Stimulated activated CD4-positive, alpha-beta T cell treated with anti-CD3 and anti-CD28 coated beads, TNF-alpha, amount 100 ng/mL, for 24 hours (primary cell): Measurements from ENCODE around the gene PAQR4.
A peak's percentile ranks its signal among the peaks of the same experiment; 100 is the strongest.

ENCODE experiments used
- DNase-seq, 3 experiments: peaks; one replicate each; pipeline ENCODE4 v3.0.0-alpha.2; 2020; ENCODE audit warnings: low read depth in 3 of 3

Gene PAQR4

DNA sequence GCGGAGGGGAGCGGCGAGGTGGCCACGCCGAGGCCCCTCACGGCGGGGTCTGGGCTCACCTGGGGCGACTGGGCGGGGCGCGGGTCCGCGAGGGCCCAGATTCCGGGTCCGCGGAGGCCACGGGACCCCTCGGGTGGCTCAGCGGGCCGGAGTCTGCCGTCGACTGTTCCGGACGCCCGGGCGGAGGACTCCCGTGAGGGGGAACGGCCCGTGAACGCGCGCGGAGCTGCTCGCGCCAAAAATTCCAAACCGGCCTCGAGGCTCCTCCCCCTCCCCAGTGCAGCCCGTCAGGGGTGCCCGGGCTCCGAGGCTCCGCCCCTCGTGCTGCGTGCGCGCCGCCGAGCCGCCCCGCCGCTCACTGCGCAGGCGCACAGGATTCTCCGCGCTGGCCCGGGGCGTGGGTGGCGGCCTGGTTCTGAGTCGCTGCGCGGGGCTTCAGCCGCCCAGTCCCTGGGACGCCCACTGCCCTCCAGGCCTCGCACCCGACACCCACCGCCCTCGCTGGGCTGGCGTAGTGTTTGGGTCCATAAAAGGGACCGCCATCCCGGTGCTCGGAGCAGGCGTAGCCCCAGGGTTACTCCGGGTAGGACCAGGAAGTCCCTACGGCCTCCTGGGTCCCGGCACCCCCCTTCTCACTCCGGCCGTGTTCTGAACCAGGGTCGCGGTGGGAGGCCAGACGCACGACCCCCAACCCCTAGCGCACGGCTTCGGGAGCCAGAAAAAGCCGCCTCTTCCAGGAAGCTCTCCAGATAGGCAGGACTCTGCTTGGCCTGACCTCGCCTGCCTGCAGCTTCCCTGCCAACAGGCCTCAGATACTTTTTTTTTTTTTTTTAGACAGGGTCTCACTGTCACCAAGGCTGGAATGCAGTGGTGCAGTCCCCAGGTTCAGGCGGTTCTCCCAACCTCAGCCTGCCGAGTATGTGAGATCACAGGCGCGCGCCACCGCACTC lies 11.4 kb downstream of the PAQR4 start, which contains the start of gene PKMYT1:
Gene PKMYT1, minus strand, starts transcription at position 220 of the 950 bp plus-strand sequence. CDS start 789 bp downstream, outside the sequence.
- peak; percentile 89 to 95 (median 95) for DNase-seq

DNA sequence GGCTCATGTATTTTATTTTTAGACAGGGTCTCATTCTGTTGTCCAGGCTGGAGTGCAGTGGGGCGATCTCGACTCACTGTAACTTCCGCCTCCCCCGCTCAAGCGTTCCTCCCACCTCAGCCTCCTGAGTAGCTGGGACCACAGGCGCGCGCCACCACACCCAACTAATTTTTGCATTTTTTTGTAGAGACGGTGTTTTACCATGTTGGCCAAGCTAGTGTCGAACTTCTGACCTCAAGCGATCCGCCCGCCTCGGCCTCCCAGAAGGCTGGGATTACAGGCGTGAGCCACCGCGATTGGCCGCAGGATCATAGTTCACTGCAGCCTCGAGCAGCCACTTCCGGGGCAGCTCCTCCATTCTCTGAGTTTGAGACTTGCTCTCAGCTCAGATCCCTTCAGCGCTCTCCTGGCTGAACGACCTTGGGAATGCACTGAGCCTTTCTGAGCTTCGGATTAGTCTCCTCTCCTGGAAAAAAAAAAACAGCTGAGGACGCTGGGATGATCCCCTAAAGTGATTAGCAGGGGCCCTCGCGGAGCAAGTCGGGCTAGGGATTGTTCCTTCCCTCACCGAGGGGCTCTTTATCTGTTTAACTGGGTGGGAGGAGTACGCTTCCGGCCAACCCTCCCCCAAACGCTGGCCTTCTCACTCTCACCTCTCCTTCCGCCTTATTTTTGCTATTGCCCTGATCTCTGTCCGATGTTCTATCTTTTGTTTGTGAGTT lies 12.2 kb downstream of the PAQR4 start:
- no peak for DNase-seq

DNA sequence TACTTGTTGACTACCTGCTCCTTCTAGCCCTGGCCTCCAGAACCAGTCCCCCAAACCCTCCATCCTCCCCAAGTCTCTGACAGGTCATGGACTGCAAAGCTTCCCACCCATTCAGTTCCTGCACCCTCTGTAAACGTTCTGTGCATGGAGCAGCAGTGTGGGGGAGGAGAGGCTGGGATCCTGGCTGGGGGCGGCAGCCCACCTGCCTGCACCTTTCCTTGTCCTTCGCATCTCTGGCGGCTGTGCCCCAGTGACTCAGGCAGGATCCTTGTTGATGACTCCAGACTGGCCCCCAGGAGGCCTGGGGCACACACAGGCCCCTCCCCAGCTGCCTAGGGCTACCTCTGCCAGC lies 12.7 kb downstream of the PAQR4 start:
- DNase-seq = no peak

DNA sequence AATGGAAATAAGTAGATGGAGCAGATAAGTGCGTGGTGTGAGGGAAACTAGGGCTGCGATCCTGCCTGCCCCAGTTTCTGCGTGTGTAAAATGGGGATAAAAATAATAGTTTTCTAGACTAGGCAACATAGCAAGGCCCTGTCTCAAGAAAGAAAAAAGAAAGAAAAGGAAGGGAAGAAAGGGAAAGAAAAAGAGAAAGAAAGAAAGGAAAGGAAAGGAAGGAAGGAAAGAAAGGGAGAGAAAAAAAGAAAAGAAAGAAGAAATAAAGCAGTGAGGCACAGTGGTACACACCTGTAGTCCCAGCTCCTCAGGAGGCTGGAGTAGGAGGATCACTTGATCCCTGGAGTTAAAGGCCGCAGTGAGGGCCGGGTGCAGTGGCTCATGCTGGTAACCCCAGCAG lies 13.3 kb downstream of the PAQR4 start:
- no peak for DNase-seq

DNA sequence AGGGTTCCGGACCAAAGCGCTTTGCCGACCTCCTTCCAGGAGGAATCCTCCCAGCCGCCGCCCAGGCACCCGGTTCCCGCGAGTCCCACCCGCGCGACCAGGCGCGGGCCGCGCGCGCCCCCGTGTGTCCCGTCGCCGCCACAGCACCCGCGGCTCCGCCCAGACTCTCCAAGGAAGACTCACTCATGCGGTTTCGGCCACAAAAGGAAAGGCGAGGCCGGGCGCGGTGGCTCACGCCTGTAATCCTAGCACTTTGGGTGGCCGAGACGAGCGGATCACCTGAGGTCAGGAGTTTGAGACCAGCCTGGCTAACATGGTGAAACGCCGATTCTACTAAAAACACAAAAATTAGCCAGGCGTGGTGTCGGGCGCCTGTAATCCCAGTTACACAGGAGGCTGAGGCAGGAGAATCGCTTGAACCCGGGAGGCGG lies 14.6 kb downstream of the PAQR4 start:
- peak; percentile 57 to 78 (median 58) for DNase-seq

DNA sequence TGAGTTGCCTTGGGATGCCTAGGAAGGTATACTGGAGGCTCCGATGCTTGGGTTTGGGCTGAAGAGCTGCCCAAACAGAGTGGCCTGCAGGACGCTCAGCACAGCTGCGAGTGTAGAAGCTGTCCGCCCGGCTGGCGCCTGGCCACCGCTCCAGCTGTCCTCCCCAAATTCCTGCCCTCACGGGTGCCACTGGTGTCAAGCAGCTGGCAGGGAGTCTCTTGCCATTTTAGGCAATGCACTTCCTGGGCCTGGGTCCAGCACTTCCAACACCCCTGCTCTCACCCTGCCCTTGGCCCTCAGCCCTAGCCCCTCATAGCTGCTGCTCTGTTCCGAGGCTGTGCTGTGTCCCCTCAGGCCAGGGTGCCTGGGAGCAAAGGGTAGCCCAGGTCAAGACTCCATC lies 16.3 kb downstream of the PAQR4 start:
- no peak for DNase-seq

DNA sequence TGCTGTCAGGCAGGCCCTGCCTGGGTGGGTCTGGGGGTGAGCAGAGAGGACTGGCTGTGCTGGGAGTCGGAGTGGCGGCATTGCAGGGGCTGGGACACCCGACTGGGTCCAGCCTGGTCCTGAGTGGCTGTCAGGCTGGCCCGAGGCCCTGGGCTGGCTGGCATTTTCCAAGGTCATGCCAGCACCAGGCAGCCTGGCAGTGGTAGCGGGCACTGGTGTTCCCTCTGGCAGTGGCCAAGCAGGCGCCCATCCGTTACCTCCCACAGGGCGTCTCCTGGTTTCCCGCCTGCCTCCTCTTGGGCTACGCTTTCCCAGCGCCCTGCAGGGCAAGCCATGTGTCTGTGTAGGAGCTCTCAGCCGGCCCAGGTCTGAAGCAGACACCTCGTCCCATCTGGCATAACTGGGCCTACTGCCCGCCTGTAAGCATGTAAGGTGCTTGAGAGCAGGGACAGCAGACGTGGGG lies 16.8 kb downstream of the PAQR4 start:
- DNase-seq = no peak

DNA sequence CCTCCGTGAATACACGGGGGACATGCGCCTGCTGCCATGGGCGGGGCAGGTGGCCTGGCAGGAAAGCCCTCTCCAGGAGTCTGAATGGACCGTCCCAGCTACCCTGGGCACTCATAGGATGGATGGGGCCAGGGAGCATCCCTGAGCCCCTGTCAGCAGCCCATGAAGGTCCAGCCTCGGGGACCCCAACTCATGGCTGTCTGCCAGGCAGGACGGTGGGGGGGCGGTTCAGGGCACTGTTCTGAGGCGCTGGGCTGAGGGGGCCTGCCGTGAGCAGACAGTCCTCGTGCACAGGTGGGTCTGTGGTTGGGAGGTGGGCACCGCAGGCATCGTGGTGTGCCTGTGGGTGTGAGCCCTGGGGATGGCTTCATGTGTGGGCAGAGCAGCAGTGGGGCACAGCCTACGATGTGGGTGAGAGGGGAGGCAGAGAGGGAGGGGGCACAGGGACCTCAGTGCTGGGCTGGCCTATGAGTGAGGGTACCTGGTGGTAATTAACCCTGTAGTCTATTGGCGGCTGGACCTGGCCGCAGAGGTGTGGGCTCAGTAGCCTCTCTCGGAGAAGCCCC lies 17.6 kb downstream of the PAQR4 start:
- no peak for DNase-seq

DNA sequence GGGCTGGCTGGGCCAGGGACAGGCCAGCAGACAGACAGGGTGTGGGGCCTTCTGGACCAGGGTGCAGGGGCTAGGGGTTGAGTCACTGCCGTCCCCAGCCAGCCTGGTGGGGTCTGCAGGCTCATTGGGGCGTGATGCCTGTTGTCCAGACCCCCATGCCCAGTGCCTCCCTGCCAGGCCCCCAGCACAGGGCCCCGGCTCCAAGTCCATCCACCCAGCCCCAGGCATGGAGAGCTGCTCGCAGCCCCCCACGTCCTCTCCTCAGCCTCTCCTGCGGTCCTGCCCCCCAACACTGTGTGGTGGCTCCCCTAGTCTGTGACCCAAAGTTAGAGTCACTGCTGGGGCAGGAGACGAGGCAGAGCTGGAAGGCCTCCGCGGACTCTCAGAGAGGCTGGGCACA lies 18.1 kb downstream of the PAQR4 start:
- DNase-seq = no peak

DNA sequence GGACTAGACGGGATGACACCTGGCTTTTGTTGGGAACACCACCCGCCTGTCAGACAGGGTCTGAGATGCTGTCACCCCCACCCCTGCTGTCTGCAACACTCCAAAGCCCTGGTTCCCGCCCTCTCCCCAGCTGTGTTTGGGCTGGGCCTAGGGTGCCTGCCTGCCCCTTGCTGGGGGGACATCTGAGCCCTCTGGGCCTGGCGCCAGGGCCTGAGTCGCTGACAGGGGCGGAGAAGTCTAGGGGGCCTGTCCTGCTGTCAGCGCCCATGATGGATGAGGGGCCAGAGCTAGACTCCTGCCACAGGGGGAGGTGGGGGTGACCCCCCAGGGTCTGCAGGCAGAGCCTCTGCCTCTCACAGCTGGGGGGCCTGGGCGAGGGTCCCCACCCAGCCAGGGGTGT lies 18.7 kb downstream of the PAQR4 start:
- no peak for DNase-seq

DNA sequence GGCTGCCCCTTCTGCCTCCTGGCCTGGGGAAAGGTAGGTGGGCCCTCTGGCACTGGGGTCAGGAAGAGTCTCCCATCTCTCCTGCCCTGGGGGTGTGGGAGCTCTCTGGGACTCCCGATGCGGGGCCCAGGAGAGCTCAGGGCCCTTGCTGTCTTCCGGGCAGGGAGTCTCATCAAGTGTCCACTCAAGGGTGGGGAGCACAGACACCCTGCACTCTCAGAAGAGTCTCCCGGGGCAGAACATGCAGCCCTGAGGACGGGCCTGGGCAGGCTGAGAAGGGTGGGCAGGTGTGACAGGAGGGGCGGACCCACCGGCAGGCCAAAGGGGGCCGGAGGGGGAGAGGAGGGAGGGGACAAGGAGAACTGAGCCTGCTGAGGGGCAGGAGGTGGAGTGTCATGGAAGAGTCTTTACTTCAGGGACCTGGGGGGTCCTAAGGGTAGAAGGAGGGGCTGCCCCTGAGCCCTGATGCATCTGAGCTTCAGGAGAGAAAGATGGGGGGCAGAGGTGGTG lies 19.5 kb downstream of the PAQR4 start:
- DNase-seq = no peak

DNA sequence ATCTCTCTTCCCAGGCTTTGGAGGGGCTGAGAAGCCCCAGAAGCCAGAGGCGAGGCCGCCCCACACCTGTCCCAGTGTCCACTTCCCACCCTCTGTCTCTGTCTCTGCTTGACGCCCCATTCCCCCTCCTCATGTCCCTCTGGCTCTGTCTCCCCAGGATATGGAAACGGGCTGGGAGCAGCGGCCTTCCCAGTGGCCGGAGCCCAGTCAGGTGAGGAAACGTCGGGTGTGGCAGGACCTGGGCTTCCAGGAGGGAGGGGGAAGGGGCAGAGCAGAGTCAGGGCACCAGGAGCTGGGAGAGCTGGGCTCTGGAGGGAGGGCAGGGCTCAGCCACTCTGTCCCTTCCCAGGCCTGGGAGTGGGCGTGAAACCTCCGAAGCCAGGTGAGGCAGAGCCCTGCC lies 21.7 kb downstream of the PAQR4 start:
- DNase-seq = no peak

DNA sequence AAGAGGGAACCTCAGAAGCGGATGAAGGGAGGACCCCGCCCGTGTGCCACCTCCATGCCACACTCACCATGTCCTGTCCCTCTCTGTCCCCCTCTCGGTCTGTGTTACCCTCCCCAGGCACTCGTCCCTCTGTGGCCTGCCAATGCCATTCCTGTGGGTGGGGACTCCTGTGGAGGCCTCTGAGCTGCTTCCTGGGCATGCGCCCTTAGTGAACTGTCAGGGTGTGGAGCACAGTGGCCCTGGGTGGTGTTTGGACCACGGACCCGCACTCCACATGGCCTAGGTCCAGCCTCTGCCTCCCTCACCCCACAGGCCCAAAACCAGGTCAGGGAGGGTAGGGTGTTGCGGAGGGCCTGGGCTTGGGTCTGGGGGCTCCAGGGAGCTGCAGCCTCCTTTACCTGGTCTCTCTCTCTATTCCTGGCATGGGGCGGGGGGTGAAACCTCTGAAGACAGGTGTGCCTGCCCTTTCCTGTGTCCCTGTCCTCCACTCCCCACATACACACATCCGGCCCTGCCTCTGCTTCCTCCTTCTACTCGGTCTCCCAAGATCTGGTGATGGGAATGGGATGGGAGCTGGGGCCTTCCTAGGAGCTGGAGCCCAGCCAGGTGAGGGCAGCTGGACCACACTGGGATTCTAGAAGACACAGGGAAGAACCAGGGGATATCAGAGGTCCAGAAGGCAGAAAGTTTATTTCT lies 22.6 kb downstream of the PAQR4 start:
- no peak for DNase-seq

DNA sequence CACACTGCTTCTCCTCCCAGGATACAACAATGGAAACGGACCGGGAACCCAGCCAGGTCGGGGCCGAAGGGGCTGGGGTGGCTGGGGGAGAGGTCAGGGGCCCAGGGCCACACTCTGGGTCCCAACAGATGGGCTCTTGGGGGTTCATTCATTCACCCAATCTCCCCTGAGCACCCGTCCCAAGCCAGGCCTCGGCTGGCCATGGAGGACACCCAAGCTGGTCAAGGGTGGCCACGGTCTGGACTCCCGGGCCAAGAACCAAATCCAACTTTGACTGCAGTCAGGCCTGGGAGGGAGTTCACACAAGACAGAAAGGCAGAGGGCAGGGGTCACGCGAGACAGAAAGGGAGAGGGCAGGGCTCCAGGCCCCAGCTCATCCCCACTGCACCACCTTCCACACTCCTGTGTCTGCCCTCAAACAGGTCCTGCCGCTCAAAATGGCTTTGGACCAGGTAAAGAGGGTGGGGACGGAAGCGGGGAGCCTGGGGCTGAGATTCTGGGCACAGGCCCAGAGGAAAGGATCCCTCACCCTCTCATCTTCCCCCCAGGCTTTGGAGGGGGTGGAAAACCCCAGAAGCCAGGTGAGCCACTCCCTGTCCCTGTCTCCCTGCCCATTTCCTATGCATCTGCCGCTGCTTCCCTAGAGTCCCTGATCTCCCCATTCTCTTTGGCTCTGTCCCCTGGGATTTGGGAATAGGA lies 23.4 kb downstream of the PAQR4 start:
- no peak for DNase-seq

DNA sequence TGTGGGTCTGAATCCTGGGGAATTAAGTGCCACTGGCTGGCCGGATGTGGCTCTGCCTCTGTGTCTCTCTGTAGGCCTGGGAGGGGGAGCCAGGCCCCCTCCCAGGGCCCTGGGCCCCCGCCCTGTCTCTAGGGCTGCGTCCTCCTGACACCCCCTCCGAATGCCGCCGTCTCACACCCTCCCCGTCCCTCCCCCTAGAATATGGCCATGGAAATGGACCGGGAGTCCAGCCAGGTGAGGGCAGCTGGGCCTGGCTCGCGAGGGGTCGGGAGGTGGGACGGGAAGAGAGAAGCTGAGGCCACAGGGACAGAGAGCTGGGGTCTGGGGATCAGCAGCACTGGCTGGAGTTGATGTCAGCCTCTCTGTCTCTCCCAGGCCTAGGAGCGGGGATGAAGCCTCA lies 27.1 kb downstream of the PAQR4 start:
- no peak for DNase-seq

DNA sequence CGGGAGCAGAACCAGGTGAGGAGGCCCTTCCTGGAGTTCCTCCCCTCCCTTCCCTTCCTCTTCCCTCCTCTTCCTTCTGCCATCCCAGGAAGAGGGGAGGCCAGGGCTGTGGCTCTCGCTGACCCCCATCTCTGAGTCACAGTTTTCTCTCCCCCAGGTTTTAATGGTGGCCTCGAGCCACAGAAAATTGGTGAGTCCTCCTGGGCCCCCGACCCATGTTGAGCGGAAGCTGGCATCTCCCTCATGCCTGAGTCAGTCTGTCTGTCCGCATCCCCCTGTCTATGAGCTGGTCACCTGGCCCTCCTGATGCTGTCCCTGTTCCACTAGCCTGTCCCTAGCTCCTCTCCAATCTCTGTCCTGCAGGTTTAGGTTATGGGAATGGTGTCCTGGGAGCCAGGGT lies 30.8 kb downstream of the PAQR4 start:
- no peak for DNase-seq

DNA sequence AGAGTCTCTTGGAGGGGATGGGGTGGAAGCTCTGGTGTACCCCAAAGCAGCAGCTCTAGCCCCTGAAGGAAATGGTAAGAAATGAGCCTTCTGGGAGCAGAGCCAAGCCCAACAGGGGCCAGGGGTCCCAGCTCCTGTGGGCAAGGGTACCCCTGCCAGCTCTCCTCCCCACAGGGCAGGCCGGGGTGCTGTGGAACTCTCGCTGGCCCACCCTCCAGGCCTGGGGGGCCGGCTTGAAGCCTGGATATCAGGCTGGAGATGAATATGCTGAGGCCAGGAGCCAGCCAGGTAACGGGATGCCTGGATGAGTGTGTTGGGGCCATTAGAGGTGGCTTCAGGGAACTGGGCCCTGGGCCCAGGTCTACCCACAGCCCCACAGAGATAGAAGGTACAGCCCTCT lies 31.4 kb downstream of the PAQR4 start:
- DNase-seq = no peak

DNA sequence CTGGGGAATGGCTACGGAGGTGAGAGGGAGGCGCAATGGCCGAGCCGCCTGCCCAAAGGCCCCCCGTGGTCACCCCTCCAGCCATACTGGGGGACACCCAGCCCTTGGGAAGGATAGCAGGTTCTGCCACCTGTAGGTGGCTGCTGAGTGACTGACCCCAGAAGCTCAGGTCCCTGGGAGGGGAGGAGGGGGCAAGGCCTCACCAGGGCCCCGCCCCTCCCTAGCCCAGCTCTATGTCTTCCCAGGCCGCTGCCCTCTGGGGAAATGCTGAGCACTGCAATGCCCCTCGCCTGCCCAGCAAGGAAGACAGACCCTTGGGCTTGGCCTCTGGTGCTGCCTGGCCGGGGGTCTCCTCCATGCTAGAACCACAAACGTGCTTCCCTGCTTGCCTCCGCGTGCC lies 32.2 kb downstream of the PAQR4 start:
- no peak for DNase-seq

DNA sequence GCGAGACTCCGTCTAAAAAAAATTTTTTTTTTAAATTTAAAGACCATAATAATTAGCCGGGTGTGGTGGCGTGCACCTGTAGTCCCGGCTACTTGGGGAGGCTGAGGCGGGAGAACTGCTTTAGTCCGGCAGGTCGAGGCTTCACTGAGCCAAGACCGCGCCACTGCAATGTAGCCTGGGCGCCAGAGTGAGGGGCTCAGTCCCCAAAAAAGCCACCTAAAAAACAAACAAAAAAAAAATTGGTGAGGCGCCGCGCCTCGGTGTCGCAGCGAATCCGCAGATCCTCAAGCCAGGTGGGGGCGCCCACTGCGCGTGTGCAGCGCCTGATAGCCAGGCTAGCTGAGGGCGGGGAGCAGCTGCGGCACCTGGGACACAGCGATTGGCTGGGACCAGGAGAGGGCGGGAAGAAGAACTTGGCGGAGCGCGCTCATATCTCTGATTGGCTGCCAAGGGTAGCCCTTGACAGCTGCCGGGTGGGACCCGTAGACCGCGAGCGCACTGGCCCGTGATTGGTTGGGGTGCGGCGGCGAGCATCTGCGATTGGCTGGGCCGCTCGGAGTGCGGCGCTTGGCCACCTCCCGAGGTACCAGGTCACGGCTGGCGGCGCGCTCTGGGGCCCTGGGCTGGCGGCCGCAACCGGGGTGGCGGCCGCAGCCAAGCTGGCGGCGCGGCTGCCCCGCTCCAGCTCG lies 34.6 kb downstream of the PAQR4 start:
- peak; percentile 92 to 97 (median 93) for DNase-seq

DNA sequence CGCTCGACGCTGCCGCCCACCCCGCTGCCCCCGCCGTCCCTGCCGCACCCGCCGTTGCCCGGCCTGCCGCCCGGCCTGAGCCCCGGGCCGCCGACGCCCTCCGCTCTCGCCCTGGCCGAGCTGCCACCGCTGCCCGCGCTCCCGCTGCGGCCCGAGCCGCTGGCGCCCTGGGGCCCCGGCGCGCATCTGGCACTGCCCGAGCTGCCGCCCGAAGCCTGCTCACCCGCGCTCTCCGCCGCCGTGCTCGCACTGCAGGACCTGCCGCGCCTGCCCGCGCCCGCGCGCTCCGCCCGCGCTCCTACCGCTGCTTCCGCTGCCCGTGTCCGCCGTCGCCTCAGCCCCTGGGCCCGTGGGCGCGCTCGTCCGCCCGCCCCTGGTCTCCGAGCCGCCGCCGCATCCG lies 35.2 kb downstream of the PAQR4 start:
- DNase-seq = no peak
